ENCODE results near the gene CAPRIN2. TPM values are rescaled to one million over a fixed set of nuclear protein-coding genes. Genes with fewer than 3 reads are reported as not detected.

CAPRIN2 gene
- total RNA-seq, 1 donor: 32.9 TPM

DNA sequence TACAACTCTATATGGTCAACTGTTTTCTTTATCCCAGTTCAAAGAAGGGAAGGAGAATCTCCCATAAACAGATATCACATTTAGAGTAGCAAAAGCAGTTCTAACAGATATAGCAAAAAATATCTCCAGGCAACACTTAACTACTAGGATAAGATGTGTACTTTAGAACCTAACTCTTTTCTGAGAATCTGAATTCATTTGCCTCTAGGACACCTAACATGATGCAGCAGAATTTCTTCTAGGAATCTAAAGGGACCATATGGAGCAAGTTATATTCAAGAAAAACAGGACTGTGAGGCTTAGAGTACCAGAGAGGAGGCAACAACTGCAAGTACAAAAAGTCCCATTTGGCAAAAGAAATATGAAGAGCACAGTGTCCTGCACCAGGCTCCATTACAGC lies 24.4 kb upstream of the CAPRIN2 start:
- no peaks in the 10 kb centered on the region for H3K9me3 ChIP-seq (ENCODE audit: low read depth, low read length)
- H3K36me3 ChIP-seq (ENCODE audit: insufficient read depth, low read length): no peaks in the 10 kb centered on the region
- TF ChIP-seq, protein P1, sequence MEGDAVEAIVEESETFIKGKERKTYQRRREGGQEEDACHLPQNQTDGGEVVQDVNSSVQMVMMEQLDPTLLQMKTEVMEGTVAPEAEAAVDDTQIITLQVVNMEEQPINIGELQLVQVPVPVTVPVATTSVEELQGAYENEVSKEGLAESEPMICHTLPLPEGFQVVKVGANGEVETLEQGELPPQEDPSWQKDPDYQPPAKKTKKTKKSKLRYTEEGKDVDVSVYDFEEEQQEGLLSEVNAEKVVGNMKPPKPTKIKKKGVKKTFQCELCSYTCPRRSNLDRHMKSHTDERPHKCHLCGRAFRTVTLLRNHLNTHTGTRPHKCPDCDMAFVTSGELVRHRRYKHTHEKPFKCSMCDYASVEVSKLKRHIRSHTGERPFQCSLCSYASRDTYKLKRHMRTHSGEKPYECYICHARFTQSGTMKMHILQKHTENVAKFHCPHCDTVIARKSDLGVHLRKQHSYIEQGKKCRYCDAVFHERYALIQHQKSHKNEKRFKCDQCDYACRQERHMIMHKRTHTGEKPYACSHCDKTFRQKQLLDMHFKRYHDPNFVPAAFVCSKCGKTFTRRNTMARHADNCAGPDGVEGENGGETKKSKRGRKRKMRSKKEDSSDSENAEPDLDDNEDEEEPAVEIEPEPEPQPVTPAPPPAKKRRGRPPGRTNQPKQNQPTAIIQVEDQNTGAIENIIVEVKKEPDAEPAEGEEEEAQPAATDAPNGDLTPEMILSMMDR (IDR thresholded peaks at IDR 0.05; ENCODE audit: extremely low read depth, low read depth, low read length): no peak
- H3K4me3 ChIP-seq (ENCODE audit: insufficient read depth, low read length): no peak overlapping the region
- H2AFZ ChIP-seq (ENCODE audit: low read length): no peak overlapping the region
- no peaks in the 10 kb centered on the region for H3K79me2 ChIP-seq (ENCODE audit: insufficient read depth, low read length)
- H3K27me3 ChIP-seq (ENCODE audit: insufficient read depth, low read length): no peaks in the 10 kb centered on the region
- no peak for DNase-seq (ENCODE audit: insufficient read length, low spot score, missing footprints)
- no peaks in the 10 kb centered on the region for H3K4me1 ChIP-seq (ENCODE audit: insufficient read depth, low read length)
- H4K20me1 ChIP-seq (ENCODE audit: insufficient read depth, low read length): no peaks in the 10 kb centered on the region
- no peak overlapping the region for H3K4me2 ChIP-seq (ENCODE audit: insufficient read depth, low read length)
- no peak overlapping the region for H3K27ac ChIP-seq (ENCODE audit: low read depth, low read length)

GRCh38 chr12:30774599-30774998 lies 19.8 kb upstream of the CAPRIN2 start:
- no peaks in the 10 kb centered on the region for H3K36me3 ChIP-seq (ENCODE audit: insufficient read depth, low read length)
- H3K9me3 ChIP-seq (ENCODE audit: low read depth, low read length): no peaks in the 10 kb centered on the region
- TF ChIP-seq, protein P1 (IDR thresholded peaks at IDR 0.05; ENCODE audit: extremely low read depth, low read depth, low read length): no peak
- no peak overlapping the region for H3K4me2 ChIP-seq (ENCODE audit: insufficient read depth, low read length)
- no peaks in the 10 kb centered on the region for H3K4me1 ChIP-seq (ENCODE audit: insufficient read depth, low read length)
- no peak overlapping the region for H3K27ac ChIP-seq (ENCODE audit: low read depth, low read length)
- H3K79me2 ChIP-seq (ENCODE audit: insufficient read depth, low read length): no peaks in the 10 kb centered on the region
- DNase-seq (ENCODE audit: insufficient read length, low spot score, missing footprints): no peak
- no peaks in the 10 kb centered on the region for H4K20me1 ChIP-seq (ENCODE audit: insufficient read depth, low read length)
- H2AFZ ChIP-seq (ENCODE audit: low read length): no peak overlapping the region
- H3K27me3 ChIP-seq (ENCODE audit: insufficient read depth, low read length): no peaks in the 10 kb centered on the region
- H3K4me3 ChIP-seq (ENCODE audit: insufficient read depth, low read length): no peak overlapping the region

DNA sequence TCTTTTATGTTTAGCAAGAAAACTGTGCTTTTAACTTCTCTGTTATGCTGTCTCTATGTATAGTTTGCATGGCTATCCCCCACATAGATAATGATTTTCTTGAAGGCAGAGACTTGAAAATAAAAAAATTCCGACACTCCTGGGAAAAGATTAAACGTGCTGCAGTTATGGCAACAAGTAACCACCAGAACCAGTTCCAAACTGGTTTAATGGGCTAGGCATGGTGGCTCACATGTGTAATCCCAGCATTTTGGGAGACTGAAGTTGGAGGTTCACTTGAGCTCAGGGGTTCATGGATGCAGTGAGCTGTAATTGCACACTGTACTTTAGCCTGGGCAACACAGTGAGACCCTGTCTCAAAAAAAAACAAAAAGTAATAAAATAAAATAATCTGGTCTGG lies 15.1 kb upstream of the CAPRIN2 start:
- H3K4me1 ChIP-seq (ENCODE audit: insufficient read depth, low read length): no peaks in the 10 kb centered on the region
- no peaks in the 10 kb centered on the region for H3K79me2 ChIP-seq (ENCODE audit: insufficient read depth, low read length)
- TF ChIP-seq, protein P1 (IDR thresholded peaks at IDR 0.05; ENCODE audit: extremely low read depth, low read depth, low read length): no peak
- H3K9me3 ChIP-seq (ENCODE audit: low read depth, low read length): no peaks in the 10 kb centered on the region
- H3K36me3 ChIP-seq (ENCODE audit: insufficient read depth, low read length): no peaks in the 10 kb centered on the region
- H3K27me3 ChIP-seq (ENCODE audit: insufficient read depth, low read length): no peaks in the 10 kb centered on the region
- H2AFZ ChIP-seq (ENCODE audit: low read length): no peak overlapping the region
- no peak overlapping the region for H3K4me2 ChIP-seq (ENCODE audit: insufficient read depth, low read length)
- no peak for DNase-seq (ENCODE audit: insufficient read length, low spot score, missing footprints)
- H3K27ac ChIP-seq (ENCODE audit: low read depth, low read length): no peak overlapping the region
- H4K20me1 ChIP-seq (ENCODE audit: insufficient read depth, low read length): no peaks in the 10 kb centered on the region
- H3K4me3 ChIP-seq (ENCODE audit: insufficient read depth, low read length): no peak overlapping the region

GRCh38 chr12:30764251-30764650 lies 9.5 kb upstream of the CAPRIN2 start:
- H3K27me3 ChIP-seq (ENCODE audit: insufficient read depth, low read length): no peaks in the 10 kb centered on the region
- H2AFZ ChIP-seq (ENCODE audit: low read length): no peak overlapping the region
- no peak overlapping the region for H3K27ac ChIP-seq (ENCODE audit: low read depth, low read length)
- no peaks in the 10 kb centered on the region for H3K36me3 ChIP-seq (ENCODE audit: insufficient read depth, low read length)
- no peak overlapping the region for H3K4me2 ChIP-seq (ENCODE audit: insufficient read depth, low read length)
- no peak for DNase-seq (ENCODE audit: insufficient read length, low spot score, missing footprints)
- no peak overlapping the region for H3K4me3 ChIP-seq (ENCODE audit: insufficient read depth, low read length)
- no peaks in the 10 kb centered on the region for H3K9me3 ChIP-seq (ENCODE audit: low read depth, low read length)
- no peaks in the 10 kb centered on the region for H4K20me1 ChIP-seq (ENCODE audit: insufficient read depth, low read length)
- H3K4me1 ChIP-seq (ENCODE audit: insufficient read depth, low read length): no peaks in the 10 kb centered on the region
- no peaks in the 10 kb centered on the region for H3K79me2 ChIP-seq (ENCODE audit: insufficient read depth, low read length)
- TF ChIP-seq, protein P1 (IDR thresholded peaks at IDR 0.05; ENCODE audit: extremely low read depth, low read depth, low read length): no peak

All from osteoblast (primary cell).